ENCODE measurements around the gene LRP1B.

The LRP1B gene

GRCh38 chr2:141694180-141694579, 436.6 kb downstream of the LRP1B start:
- no peak for DNase-seq (ENCODE audit: low read depth in 2 of 2)

- DNase-seq (ENCODE audit: low read depth in 2 of 2): no peak
These were observed 438.0 kb downstream of the LRP1B start for GRCh38 chr2:141692829-141693228.

GRCh38 chr2:141676139-141676538, 454.7 kb downstream of the LRP1B start:
- no peak for DNase-seq (ENCODE audit: low read depth in 2 of 2)

GRCh38 chr2:141666191-141666590, 464.6 kb downstream of the LRP1B start:
- DNase-seq (ENCODE audit: low read depth in 2 of 2): no peak

GRCh38 chr2:141660232-141660631, 470.6 kb downstream of the LRP1B start:
- no peak for DNase-seq (ENCODE audit: low read depth in 2 of 2)

- no peak for DNase-seq (ENCODE audit: low read depth in 2 of 2)
These were observed 476.5 kb downstream of the LRP1B start for GRCh38 chr2:141654311-141654710.

- DNase-seq (ENCODE audit: low read depth in 2 of 2): no peak
These were observed 477.6 kb downstream of the LRP1B start for GRCh38 chr2:141653184-141653583.

GRCh38 chr2:141652308-141652707, 478.5 kb downstream of the LRP1B start:
- no peak for DNase-seq (ENCODE audit: low read depth in 2 of 2)

GRCh38 chr2:141647353-141647752, 483.5 kb downstream of the LRP1B start:
- DNase-seq (ENCODE audit: low read depth in 2 of 2): no peak

GRCh38 chr2:141641462-141641861, 489.4 kb downstream of the LRP1B start:
- DNase-seq (ENCODE audit: low read depth in 2 of 2): peak in 1 of 2 experiments; percentile 1

GRCh38 chr2:141639809-141640208, 491.0 kb downstream of the LRP1B start:
- no peak for DNase-seq (ENCODE audit: low read depth in 2 of 2)

GRCh38 chr2:141633132-141633531, 497.7 kb downstream of the LRP1B start:
- DNase-seq (ENCODE audit: low read depth in 2 of 2): no peak

GRCh38 chr2:141630407-141630930, 500.3 kb downstream of the LRP1B start:
- DNase-seq (ENCODE audit: low read depth in 2 of 2): no peak

GRCh38 chr2:141620372-141620771, 510.4 kb downstream of the LRP1B start:
- no peak for DNase-seq (ENCODE audit: low read depth in 2 of 2)

- DNase-seq (ENCODE audit: low read depth in 2 of 2): no peak
These were observed 512.4 kb downstream of the LRP1B start for GRCh38 chr2:141618457-141618856.

GRCh38 chr2:141611981-141612380, 518.8 kb downstream of the LRP1B start:
- DNase-seq (ENCODE audit: low read depth in 2 of 2): no peak

GRCh38 chr2:141611176-141611571, 519.6 kb downstream of the LRP1B start:
- DNase-seq (ENCODE audit: low read depth in 2 of 2): no peak

- DNase-seq (ENCODE audit: low read depth in 2 of 2): no peak
These were observed 520.1 kb downstream of the LRP1B start for GRCh38 chr2:141610564-141611175.

- no peak for DNase-seq (ENCODE audit: low read depth in 2 of 2)
These were observed 525.7 kb downstream of the LRP1B start for GRCh38 chr2:141605163-141605562.

- no peak for DNase-seq (ENCODE audit: low read depth in 2 of 2)
These were observed 529.2 kb downstream of the LRP1B start for GRCh38 chr2:141601511-141602152.

GRCh38 chr2:141599721-141600120, 531.1 kb downstream of the LRP1B start:
- no peak for DNase-seq (ENCODE audit: low read depth in 2 of 2)

- no peak for DNase-seq (ENCODE audit: low read depth in 2 of 2)
These were observed 531.8 kb downstream of the LRP1B start for GRCh38 chr2:141598982-141599381.

- DNase-seq (ENCODE audit: low read depth in 2 of 2): no peak
These were observed 535.4 kb downstream of the LRP1B start for GRCh38 chr2:141595316-141595920.
